ENCODE results near the gene RXRB.

- TF ChIP-seq CTCF (IDR thresholded peaks at IDR 0.05) (no peak), POLR2A (IDR thresholded peaks at IDR 0.05) (no peak)
Observed at GRCh38 chr6:33198159-33198852, 2.2 kb downstream of the RXRB start.

Measured in right lobe of liver (tissue), 4 donors.